K562 (cell line): Measurements from ENCODE around the gene MPIG6B. TPM values are rescaled to one million over a fixed set of nuclear protein-coding genes. Genes with fewer than 3 reads are reported as not detected.

Source experiments
- AFF1 ChIP-seq, 2 experiments: fragments of 450-650 bp; IDR thresholded peaks; 2 replicates each; pipeline ENCODE4 v1.6.1; 2018; ENCODE audit warnings: mild to moderate bottlenecking in 2 of 2, low read depth in 1 of 2; ENCODE audit not compliant: partially characterized antibody in 2 of 2
- polyA plus RNA-seq, 8 experiments: library from polyadenylated mRNA; depleted of rRNA in 4 of 8; stranded (reverse) in 5 of 8; unstranded in 3 of 8; fragments of >200 nt; fragmentation: Nextera tagmentation in 2 of 8; fragmentation: Illumina TruSeq in 1 of 8; extraction: Ambion mirVana in 2 of 8; extraction: Trizol in 1 of 8; gene quantifications; 2 replicates each; pipeline versions ENCODE4 v1.2.1 to v1.2.3, GENCODE V29; 2011 to 2014; ENCODE audit warnings: inconsistent platforms in 1 of 8, missing spikeins in 1 of 8
- total RNA-seq, 7 experiments: library from RNA; depleted of rRNA in 6 of 7; stranded (reverse); fragments of >200 nt in 6 of 7; fragmentation: Illumina TruSeq in 2 of 7; extraction: Trizol in 2 of 7; gene quantifications; 2 replicates each; pipeline versions ENCODE4 v1.2.1 to v1.2.3, GENCODE V29; 2011 to 2021; ENCODE audit warnings: low replicate concordance in 1 of 7
- TF ChIP-seq, protein P1 (sequence below): fragments of 250-450 bp; sonication (Bioruptor Pico); IDR thresholded peaks from 2 replicates; pipeline ENCODE4 v1.4.0; 2020; ENCODE audit warnings: mild to moderate bottlenecking
- TF ChIP-seq, protein P2 (sequence below), 2 experiments: fragments of 450-650 bp in 1 of 2; sonication (generic) in 1 of 2; formaldehyde crosslinking in 1 of 2; IDR thresholded peaks; 2 replicates each; pipeline versions ENCODE4 v1.7.1 to v1.9.0; 2016 to 2022; ENCODE audit warnings: inconsistent platforms in 1 of 2, mild to moderate bottlenecking in 1 of 2, missing genetic modification reagents in 1 of 2

The MPIG6B gene
- total and polyA plus RNA-seq, 9 of the 15 experiments (the other 6 are each of a cell fraction or from before 2014, with no cell fraction given): 0.11 to 1.2 (median 0.28) TPM; not detected in 1

DNA sequence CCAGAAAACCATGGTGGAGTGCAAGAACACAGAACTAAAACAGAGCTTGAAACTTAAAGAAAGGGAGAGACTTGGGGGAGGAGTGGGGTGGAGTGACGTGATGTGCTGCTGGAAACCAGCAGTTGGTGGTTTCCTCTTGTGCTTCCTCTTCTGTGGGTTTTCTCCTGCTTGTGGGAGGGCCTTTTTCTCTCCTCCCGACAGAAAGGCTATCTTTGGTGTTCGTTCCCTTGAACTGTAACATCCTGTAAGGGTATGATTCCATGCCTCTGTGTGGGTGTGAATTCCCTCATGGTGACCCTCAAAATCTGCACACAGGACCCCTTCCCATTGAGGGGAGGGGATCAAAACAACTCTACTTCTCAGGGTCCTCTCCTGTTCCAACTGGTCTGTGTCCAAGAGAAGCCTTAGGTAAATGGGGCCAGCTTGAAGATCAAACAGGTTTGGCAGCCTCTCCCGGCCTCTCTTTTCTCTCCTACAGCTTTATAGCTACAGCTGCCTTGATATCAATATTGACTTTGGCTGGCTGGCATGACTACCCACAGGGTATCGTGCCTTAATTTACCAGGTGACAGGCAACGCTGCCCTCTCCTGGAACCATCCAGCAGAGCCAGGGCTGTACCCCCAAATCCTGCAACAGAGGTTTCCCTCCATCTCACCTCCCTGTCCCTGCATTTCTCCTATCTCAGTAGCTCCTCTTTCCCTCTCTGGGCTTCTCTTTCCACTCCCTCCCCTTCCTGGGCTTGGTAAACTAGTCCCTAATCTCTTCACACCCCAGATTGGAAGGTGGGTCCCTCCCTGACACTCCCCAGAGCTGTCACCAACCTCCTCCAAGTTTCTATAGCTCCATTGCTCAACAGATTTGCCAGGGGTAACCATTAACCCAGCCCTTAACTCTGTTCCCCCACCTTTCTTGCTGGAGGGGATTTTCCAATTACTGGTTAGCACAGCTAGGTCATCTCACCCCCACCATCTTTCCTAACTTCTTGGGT is 15.1 kb downstream of the MPIG6B start (continued):
- TF ChIP-seq AFF1 (IDR thresholded peaks at IDR 0.05; ENCODE audit: low read depth in 1 of 2, partially characterized antibody in 2 of 2): peak; percentile 18 to 93
- TF ChIP-seq, protein P1, sequence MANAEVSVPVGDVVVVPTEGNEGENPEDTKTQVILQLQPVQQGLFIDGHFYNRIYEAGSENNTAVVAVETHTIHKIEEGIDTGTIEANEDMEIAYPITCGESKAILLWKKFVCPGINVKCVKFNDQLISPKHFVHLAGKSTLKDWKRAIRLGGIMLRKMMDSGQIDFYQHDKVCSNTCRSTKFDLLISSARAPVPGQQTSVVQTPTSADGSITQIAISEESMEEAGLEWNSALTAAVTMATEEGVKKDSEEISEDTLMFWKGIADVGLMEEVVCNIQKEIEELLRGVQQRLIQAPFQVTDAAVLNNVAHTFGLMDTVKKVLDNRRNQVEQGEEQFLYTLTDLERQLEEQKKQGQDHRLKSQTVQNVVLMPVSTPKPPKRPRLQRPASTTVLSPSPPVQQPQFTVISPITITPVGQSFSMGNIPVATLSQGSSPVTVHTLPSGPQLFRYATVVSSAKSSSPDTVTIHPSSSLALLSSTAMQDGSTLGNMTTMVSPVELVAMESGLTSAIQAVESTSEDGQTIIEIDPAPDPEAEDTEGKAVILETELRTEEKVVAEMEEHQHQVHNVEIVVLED (CRISPR knock-in tag): 0 out of 2 replicates have a peak, but pooled peaks have one; percentile 12
- TF ChIP-seq, protein P2, sequence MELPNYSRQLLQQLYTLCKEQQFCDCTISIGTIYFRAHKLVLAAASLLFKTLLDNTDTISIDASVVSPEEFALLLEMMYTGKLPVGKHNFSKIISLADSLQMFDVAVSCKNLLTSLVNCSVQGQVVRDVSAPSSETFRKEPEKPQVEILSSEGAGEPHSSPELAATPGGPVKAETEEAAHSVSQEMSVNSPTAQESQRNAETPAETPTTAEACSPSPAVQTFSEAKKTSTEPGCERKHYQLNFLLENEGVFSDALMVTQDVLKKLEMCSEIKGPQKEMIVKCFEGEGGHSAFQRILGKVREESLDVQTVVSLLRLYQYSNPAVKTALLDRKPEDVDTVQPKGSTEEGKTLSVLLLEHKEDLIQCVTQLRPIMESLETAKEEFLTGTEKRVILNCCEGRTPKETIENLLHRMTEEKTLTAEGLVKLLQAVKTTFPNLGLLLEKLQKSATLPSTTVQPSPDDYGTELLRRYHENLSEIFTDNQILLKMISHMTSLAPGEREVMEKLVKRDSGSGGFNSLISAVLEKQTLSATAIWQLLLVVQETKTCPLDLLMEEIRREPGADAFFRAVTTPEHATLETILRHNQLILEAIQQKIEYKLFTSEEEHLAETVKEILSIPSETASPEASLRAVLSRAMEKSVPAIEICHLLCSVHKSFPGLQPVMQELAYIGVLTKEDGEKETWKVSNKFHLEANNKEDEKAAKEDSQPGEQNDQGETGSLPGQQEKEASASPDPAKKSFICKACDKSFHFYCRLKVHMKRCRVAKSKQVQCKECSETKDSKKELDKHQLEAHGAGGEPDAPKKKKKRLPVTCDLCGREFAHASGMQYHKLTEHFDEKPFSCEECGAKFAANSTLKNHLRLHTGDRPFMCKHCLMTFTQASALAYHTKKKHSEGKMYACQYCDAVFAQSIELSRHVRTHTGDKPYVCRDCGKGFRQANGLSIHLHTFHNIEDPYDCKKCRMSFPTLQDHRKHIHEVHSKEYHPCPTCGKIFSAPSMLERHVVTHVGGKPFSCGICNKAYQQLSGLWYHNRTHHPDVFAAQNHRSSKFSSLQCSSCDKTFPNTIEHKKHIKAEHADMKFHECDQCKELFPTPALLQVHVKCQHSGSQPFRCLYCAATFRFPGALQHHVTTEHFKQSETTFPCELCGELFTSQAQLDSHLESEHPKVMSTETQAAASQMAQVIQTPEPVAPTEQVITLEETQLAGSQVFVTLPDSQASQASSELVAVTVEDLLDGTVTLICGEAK (IDR thresholded peaks at IDR 0.05): no peak
- TF ChIP-seq, protein P2 (CRISPR knock-in tag; IDR thresholded peaks at IDR 0.05): no peak
